ENCODE measurements around the gene AFG3L2. TPM values are rescaled to one million over a fixed set of nuclear protein-coding genes. Genes with fewer than 3 reads are reported as not detected.

Gene AFG3L2
- total and polyA plus RNA-seq, 4 donors = 16.4 to 41.3 (median 33.8) TPM

GRCh38 chr18:12283256-12283655 is 93.8 kb downstream of the AFG3L2 start:
- peaks cover 0 to 23% (median 13%) of the 10 kb centered on the region in 3 donors for H3K27me3 ChIP-seq (ENCODE audit: control insufficient read depth in 3 of 3, insufficient read depth in 3 of 3, low read length in 2 of 3)
- DNase-seq (no peak), ATAC-seq (ENCODE audit: insufficient read depth, low FRiP score) (no peak)
- H3K4me3 ChIP-seq = no peak overlapping the region
- peak overlapping the region in 1 of 2 donors; percentile 28 for H3K27ac ChIP-seq (ENCODE audit: low read depth in 1 of 2, low read length in 1 of 2)
- 66 to 78% methylated on average over 6 of the region's 6 CpGs for WGBS, 2 donors
- H3K9ac ChIP-seq (ENCODE audit: insufficient read depth in 1 of 2, low read length in 2 of 2) = no peak overlapping the region
- H3K4me1 ChIP-seq (ENCODE audit: control insufficient read depth in 5 of 5, insufficient read depth in 5 of 5, low read length in 5 of 5) = peaks cover 0 to 30% (median 6%) of the 10 kb centered on the region in 5 donors
- TF ChIP-seq CTCF (IDR thresholded peaks at IDR 0.05; ENCODE audit: control extremely low read depth, extremely low read depth) = no peak
- H3K36me3 ChIP-seq (ENCODE audit: control insufficient read depth in 4 of 4, insufficient read depth in 4 of 4, low read length in 4 of 4) = no peaks in the 10 kb centered on the region
- no peaks in the 10 kb centered on the region for H3K9me3 ChIP-seq (ENCODE audit: control insufficient read depth in 4 of 4, insufficient read depth in 3 of 4, low read length in 3 of 4)

- 88 to 90% methylated on average over 9 of the region's 9 CpGs for WGBS, 2 donors
Observed at GRCh38 chr18:12282442-12283039, 94.5 kb downstream of the AFG3L2 start.

GRCh38 chr18:12281861-12282260 is 95.2 kb downstream of the AFG3L2 start:
- TF ChIP-seq CTCF (IDR thresholded peaks at IDR 0.05; ENCODE audit: control extremely low read depth, extremely low read depth) = no peak
- no peak overlapping the region for H3K4me3 ChIP-seq
- WGBS, 2 donors = 47 to 80% methylated on average over 1 of the region's 1 CpG
- H3K36me3 ChIP-seq (ENCODE audit: control insufficient read depth in 4 of 4, insufficient read depth in 4 of 4, low read length in 4 of 4) = no peaks in the 10 kb centered on the region
- H3K9me3 ChIP-seq (ENCODE audit: control insufficient read depth in 4 of 4, insufficient read depth in 3 of 4, low read length in 3 of 4) = no peaks in the 10 kb centered on the region
- DNase-seq = no peak
- H3K9ac ChIP-seq (ENCODE audit: insufficient read depth in 1 of 2, low read length in 2 of 2) = no peak overlapping the region
- ATAC-seq (ENCODE audit: insufficient read depth, low FRiP score) = no peak
- H3K27me3 ChIP-seq (ENCODE audit: control insufficient read depth in 3 of 3, insufficient read depth in 3 of 3, low read length in 2 of 3) = peaks cover 0 to 10% (median 0%) of the 10 kb centered on the region in 3 donors
- peaks cover 0 to 22% (median 5%) of the 10 kb centered on the region in 5 donors for H3K4me1 ChIP-seq (ENCODE audit: control insufficient read depth in 5 of 5, insufficient read depth in 5 of 5, low read length in 5 of 5)
- H3K27ac ChIP-seq (ENCODE audit: low read depth in 1 of 2, low read length in 1 of 2) = no peak overlapping the region

More at GRCh38 chr18:12282442-12283039, 94.5 kb downstream of the AFG3L2 start:
- Histone ChIP-seq H3K27ac (ENCODE audit: low read depth in 1 of 2, low read length in 1 of 2) (no peak overlapping the region), H3K9ac (ENCODE audit: insufficient read depth in 1 of 2, low read length in 2 of 2) (no peak overlapping the region), H3K27me3 (ENCODE audit: control insufficient read depth in 3 of 3, insufficient read depth in 3 of 3, low read length in 2 of 3) (peaks cover 0 to 17% (median 6%) of the 10 kb centered on the region in 3 donors), H3K4me3 (no peak overlapping the region), H3K36me3 (ENCODE audit: control insufficient read depth in 4 of 4, insufficient read depth in 4 of 4, low read length in 4 of 4) (no peaks in the 10 kb centered on the region), H3K9me3 (ENCODE audit: control insufficient read depth in 4 of 4, insufficient read depth in 3 of 4, low read length in 3 of 4) (no peaks in the 10 kb centered on the region), H3K4me1 (ENCODE audit: control insufficient read depth in 5 of 5, insufficient read depth in 5 of 5, low read length in 5 of 5) (peaks cover 0 to 25% (median 5%) of the 10 kb centered on the region in 5 donors)
- TF ChIP-seq CTCF (IDR thresholded peaks at IDR 0.05; ENCODE audit: control extremely low read depth, extremely low read depth) = no peak
- ATAC-seq (ENCODE audit: insufficient read depth, low FRiP score) (no peak), DNase-seq (no peak)

All from lung (tissue), 12 donors.